Measurements from ENCODE around the gene TM4SF4. TPM values are rescaled to one million over a fixed set of nuclear protein-coding genes. Genes with fewer than 3 reads are reported as not detected.

The TM4SF4 gene
- total RNA-seq, 1 donor from 2014 or later, result not detected

- H3K4me3 ChIP-seq, result no peak overlapping the region
- TF ChIP-seq POLR2AphosphoS5 (IDR thresholded peaks at IDR 0.05; ENCODE audit: insufficient read depth in 1 of 2, low read depth in 1 of 2), result no peak
- no peak for TF ChIP-seq POLR2A (IDR thresholded peaks at IDR 0.05)
- no peak for TF ChIP-seq CTCF (IDR thresholded peaks at IDR 0.05)
- H3K27ac ChIP-seq, result peak overlapping the region; percentile 65
- peaks cover 51% of the 10 kb centered on the region for H3K4me1 ChIP-seq
- no peaks in the 10 kb centered on the region for H3K36me3 ChIP-seq
- no peak for DNase-seq (ENCODE audit: extremely low spot score in 2 of 2)
- no peaks in the 10 kb centered on the region for H3K27me3 ChIP-seq
- no peaks in the 10 kb centered on the region for H3K9me3 ChIP-seq
- intact Hi-C loops (cut with DNase I), result loop anchor here (5.0 kb wide), 1 partner anchor 123 kb away; the partner anchor contains the start of gene WWTR1
Observed at GRCh38 chr3:149534082-149534481, 59.6 kb downstream of the TM4SF4 start.

- H3K36me3 ChIP-seq, result no peaks in the 10 kb centered on the region
- intact Hi-C loops (cut with DNase I), result loop anchor here (5.0 kb wide), 1 partner anchor 122 kb away; the partner anchor contains the start of gene WWTR1
- TF ChIP-seq POLR2A (IDR thresholded peaks at IDR 0.05), result no peak
- no peak for TF ChIP-seq CTCF (IDR thresholded peaks at IDR 0.05)
- no peak for TF ChIP-seq POLR2AphosphoS5 (IDR thresholded peaks at IDR 0.05; ENCODE audit: insufficient read depth in 1 of 2, low read depth in 1 of 2)
- no peaks in the 10 kb centered on the region for H3K27me3 ChIP-seq
- no peaks in the 10 kb centered on the region for H3K9me3 ChIP-seq
- peaks cover 55% of the 10 kb centered on the region for H3K4me1 ChIP-seq
- no peak for DNase-seq (ENCODE audit: extremely low spot score in 2 of 2)
- peak overlapping the region; percentile 5 to 10 for H3K4me3 ChIP-seq
- H3K27ac ChIP-seq, result peak overlapping the region; percentile 65
Observed at GRCh38 chr3:149534671-149535332, 60.3 kb downstream of the TM4SF4 start.

DNA sequence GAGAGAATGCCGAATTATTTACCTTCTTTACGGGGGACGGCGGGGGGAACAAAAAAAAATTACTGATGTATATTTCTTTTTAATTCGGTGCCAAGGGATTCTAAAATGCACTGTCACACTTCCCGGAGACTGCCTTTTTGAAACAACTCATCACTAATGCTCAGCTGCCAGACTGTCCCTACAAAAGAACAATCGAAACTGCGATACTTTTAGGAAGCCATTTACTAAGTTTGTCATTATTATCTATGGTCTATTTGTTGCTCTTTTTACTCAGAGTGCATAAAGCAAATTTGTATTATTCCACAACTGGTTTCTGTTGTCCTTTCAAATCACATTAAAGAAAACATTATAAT is 60.8 kb downstream of the TM4SF4 start:
- no peak for TF ChIP-seq POLR2AphosphoS5 (IDR thresholded peaks at IDR 0.05; ENCODE audit: insufficient read depth in 1 of 2, low read depth in 1 of 2)
- TF ChIP-seq CTCF (IDR thresholded peaks at IDR 0.05), result no peak
- TF ChIP-seq POLR2A (IDR thresholded peaks at IDR 0.05), result no peak
- Histone ChIP-seq H3K27me3 (no peaks in the 10 kb centered on the region), H3K9me3 (no peaks in the 10 kb centered on the region), H3K4me1 (peaks cover 60% of the 10 kb centered on the region), H3K4me3 (peak overlapping the region; percentile 5 to 10), H3K27ac (peak overlapping the region; percentile 65), H3K36me3 (no peaks in the 10 kb centered on the region)
- DNase-seq (ENCODE audit: extremely low spot score in 2 of 2), result no peak
- intact Hi-C loops (cut with DNase I), result no loop called here

GRCh38 chr3:149536429-149536828 is 61.9 kb downstream of the TM4SF4 start:
- no peak for DNase-seq (ENCODE audit: extremely low spot score in 2 of 2)
- Histone ChIP-seq H3K4me1 (peaks cover 63% of the 10 kb centered on the region), H3K27me3 (no peaks in the 10 kb centered on the region), H3K36me3 (no peaks in the 10 kb centered on the region), H3K4me3 (no peak overlapping the region), H3K9me3 (no peaks in the 10 kb centered on the region), H3K27ac (peak overlapping the region; percentile 49)
- intact Hi-C loops (cut with DNase I), result no loop called here
- peak in 1 of 2 donors; percentile 25 for TF ChIP-seq POLR2AphosphoS5 (IDR thresholded peaks at IDR 0.05; ENCODE audit: insufficient read depth in 1 of 2, low read depth in 1 of 2)
- no peak for TF ChIP-seq CTCF (IDR thresholded peaks at IDR 0.05)
- TF ChIP-seq POLR2A (IDR thresholded peaks at IDR 0.05), result no peak

DNA sequence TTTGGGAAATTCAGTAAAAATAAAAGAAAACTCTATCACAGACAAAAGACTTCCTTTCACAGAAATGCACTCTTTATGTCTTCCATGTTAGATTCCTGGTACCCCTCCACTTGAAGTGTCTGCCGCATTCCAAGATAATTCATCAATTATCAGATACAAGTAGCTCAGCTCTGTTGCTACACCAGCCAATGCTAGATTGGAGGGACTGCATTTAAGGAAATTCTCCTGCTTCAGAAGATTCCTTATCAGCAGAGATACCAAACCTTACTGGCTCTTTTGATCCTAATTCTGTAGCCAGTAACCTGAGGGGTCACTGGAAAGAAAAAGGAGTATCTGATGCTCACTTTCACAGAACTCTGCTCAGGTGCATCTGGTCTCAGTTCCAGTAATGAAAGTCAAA is 63.9 kb downstream of the TM4SF4 start:
- peaks cover 54% of the 10 kb centered on the region for H3K4me1 ChIP-seq
- TF ChIP-seq POLR2A (IDR thresholded peaks at IDR 0.05), result no peak
- TF ChIP-seq POLR2AphosphoS5 (IDR thresholded peaks at IDR 0.05; ENCODE audit: insufficient read depth in 1 of 2, low read depth in 1 of 2), result no peak
- TF ChIP-seq CTCF (IDR thresholded peaks at IDR 0.05), result no peak
- no peak overlapping the region for H3K4me3 ChIP-seq
- H3K9me3 ChIP-seq, result no peaks in the 10 kb centered on the region
- intact Hi-C loops (cut with DNase I), result no loop called here
- no peak overlapping the region for H3K27ac ChIP-seq
- no peak for DNase-seq (ENCODE audit: extremely low spot score in 2 of 2)
- H3K36me3 ChIP-seq, result peaks cover 0 to 9% of the 10 kb centered on the region in 2 donors
- H3K27me3 ChIP-seq, result no peaks in the 10 kb centered on the region

All from vagina (tissue), 2 donors.